HG03558 (cell line): ENCODE results near the gene CCNL2.
"Not testable (repeated sequence)": the region's sequence is repeated elsewhere in the genome, so short reads cannot be mapped to it uniquely, and the experiment has no call there.

Source experiments
- ATAC-seq: cut with Tn5 transposase; IDR thresholded peaks from one replicate; pipeline ENCODE4 v1.9.1; 2021; ENCODE audit warnings: moderate number of reproducible peaks; ENCODE audit not compliant: unreplicated experiment; ENCODE audit errors: extremely low read depth

CCNL2 gene

GRCh38 chr1:1402072-1402900, 3.2 kb upstream of the CCNL2 start:
- no peak for ATAC-seq

DNA sequence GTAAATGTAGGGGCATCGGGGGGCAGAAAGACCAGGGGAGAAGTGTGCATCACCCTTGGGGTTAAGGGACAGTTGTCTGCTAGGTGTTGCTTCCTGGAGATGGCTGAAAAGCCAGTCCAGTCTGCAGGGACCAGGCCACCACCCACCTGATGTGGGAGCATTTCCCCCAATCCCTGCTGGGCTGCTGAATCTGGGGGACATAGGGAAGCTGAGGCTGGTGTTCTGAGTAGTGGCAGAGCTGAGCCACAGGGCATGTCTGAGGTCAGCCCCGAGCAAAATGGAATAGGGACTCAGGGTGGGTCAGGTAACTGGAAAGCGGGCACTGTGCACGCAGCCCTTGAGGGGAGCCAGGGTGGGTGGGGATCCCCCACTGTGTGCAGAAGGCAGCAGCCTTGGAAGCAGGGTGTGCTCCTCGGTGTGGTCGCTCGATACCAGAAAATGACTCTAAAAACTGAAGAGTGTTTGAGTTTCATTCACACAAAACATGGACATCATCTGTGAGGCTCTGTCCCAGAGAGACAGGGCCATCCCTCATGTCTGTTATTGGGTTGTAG, 2.4 kb upstream of the CCNL2 start:
- no peak for ATAC-seq

DNA sequence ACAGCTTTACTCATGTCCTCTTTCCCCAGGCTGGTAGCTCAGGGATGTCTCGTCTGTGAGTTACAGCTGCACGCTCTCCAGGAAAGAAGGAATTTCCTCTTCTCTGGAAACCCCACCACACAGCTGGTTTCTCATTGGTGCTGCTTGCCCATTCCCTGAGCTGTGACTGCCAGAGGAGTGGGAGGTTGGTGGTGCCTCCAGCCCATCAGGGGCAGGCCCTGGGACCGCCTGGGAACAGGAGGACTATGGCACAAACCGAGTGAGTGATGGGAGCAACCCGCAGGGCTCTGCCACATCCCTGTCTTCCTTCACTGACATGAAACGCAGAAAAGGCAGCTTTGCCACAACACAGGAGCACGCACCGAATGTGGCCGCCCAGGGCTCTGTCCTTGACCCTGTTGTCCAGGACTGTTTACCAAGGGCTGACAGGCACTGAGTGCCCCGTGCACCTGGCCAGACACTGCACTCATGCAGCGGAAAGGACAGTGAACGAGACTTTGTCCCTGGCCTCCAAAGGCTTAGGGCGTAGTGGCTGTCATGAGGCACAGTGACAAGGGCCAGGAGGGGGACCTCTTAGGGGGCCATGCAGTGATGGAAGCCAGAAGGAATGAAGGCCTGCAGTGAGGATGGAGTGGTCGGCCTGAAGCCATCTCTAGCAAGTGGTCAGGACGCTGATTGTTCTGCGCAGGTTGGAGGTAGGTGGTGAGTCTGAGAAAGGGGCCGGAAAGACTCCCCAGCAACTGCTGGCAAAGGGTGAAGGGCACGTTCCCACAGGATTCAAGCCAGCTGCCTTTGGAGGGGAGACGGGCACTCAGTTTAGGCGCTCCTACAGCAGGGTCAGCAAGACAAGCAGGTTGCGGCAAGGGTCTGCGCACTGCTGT, 1.7 kb upstream of the CCNL2 start:
- ATAC-seq = no peak

DNA sequence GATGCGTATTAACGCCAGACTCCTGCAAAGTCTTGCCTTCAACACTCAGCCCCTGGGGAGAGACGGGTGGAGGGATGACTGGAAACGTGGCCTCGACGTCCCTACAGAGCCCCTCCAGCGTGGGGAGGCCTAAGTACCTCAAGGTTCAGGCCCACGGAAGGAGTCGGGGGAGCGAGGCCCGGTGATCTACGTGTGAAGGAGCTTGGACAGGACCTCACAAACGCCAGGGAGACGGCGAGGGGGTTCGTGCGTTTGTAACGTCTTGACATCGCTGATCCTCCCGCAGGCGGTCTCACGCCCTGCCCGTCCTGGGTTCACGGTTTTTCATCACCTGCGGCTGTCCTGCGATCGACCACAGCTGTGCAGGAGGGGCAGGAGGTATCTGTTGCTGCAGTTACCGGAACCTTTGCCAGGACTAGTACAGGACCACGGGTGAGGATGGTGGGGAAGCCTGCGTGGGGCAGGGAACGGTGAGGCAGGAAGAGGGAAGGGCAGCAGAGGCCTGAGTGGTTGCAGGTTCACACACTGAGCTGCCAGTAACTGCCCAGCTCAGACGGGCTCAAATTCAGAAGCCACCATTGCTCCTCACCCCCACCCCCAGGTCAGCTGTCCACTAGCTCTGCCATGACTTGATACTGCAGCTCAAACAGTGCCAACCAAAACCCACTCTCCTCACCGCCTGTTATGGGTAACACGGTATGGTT, 889 bp upstream of the CCNL2 start:
- no peak for ATAC-seq

DNA sequence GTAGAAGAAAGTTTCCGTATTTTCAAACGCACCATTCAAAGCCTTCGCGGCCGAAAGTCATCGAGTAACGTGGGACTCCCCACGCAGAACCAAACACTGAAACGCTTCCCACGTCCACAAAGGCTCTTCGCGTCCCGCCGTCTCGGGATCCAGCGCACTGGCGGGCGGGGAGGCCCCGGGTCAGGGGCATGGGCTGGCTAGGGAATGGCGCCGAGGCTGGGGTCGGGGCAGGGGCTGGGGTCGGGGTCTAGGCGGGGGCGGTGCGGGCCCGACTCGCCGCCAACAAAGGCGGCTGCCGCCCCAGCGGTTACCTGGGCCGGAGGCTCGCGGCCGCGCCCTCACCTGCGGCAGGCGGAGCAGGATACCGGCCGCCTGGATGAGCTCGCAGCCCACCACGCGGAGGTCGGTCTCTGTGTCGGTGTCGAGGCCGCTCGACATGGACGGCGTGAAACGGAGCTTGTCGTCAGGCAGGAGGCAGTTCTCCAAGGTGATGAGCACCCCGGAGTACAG, 403 bp downstream of the CCNL2 start:
- peak; percentile 10 for ATAC-seq

DNA sequence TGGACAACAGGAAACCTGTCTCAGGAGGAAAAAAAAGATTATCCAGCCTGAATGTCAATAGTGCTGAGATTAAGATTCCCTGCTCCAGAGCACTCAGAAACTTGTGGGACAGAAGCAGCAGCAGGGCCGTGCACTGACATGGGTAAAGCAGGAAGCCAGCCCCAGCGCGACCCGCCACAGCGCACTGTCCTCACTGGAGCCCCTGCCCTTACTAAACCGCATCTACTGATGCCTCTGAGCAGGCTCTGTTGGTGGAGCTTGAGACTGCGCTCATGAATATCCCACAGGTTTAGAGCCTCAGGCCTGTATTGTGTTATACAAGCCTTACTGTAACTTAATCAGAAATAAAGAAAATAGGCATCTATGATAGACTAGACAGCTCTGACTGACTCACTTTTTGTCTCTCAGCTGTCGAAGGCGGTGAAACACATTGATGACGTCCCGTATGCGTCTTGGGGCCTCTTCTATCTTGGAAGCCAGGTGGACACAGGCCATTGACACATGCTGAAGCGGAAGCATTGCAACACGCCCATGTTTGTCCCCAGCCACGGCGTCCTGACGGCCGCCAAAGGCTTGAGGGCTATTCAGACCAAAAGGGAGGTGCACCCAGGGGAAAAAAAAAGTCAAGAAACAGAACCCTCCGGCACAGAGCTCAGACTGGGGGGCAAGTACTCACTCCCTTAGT, 1.2 kb downstream of the CCNL2 start:
- no peak for ATAC-seq

- ATAC-seq = no peak
Observed at GRCh38 chr1:1395166-1395565, 4.0 kb downstream of the CCNL2 start.

DNA sequence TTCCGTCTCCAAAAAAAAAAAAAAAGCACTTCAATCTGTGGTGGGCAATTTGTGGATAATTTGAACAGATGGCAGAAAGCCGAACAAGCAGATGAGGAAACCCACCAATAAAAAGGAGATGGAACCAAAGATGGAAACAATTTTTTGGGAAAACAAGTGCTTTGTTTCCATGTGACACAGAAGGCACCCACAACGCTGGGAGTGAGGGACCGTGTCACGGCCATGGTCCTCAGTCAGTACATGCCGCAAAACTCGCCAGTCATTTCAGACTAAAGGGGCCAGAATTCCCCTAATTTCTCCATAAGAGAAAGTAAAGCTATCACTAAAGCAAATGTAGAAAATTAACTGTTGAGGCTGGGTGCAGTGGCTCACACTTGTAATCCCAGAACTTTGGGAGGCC, 5.0 kb downstream of the CCNL2 start:
- no peak for ATAC-seq

DNA sequence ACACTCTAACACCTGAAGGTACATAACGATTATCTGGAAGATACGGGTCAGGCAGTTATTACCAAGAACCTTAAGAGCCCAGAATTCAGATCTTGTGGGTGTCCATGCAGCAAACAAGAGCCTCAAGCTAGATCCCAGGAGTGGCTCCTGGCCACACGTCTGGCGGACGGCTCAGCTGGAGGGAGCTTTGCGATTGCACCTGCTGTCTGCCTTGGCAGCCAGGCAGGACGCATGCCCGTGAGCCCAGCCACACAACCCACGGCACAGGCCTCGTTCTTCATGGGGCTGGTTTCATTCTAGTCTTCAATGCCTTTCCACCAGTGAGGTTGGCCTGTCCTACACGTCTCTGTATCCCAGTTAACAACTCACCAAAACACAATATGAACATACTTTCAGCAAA, 5.7 kb downstream of the CCNL2 start:
- ATAC-seq = no peak

DNA sequence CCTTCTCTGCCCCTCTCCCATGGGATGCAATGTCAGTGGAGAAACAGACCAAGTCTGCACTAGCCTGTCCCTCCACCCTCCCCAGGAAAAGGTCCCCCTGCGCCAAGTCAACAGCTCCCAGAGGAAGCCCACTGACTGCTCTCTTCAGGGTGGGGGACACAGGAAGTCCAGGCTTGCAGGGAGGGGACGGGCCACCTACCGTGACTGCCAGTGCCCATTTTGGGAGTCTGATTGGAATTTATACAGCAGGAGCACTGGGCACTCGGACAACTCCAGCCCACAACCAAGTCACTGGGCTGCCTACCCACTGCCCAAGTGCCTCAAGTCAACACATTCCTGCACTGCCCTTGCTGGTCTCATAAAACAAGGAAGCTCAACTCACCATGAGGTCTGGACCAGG, 6.1 kb downstream of the CCNL2 start:
- ATAC-seq = no peak

DNA sequence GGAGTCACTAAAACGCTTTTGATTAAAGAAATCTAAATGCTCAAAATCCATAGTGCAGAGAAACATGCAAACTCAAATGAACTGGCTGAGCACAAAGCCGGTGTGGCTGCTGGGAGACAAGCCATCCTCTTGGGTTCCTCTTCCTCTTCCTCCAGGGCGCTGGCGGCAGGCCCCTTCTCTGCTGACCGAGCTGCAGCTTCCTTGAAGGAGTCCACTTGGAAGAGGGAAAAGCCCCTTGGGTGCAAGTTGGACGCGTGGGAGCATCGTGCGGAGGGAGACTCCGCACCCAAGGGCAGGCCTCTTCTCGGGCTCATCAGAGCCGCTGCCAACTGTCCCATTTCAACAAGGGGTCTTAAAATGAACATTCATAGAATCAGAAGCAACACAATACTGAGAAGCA, 7.9 kb downstream of the CCNL2 start:
- no peak for ATAC-seq

DNA sequence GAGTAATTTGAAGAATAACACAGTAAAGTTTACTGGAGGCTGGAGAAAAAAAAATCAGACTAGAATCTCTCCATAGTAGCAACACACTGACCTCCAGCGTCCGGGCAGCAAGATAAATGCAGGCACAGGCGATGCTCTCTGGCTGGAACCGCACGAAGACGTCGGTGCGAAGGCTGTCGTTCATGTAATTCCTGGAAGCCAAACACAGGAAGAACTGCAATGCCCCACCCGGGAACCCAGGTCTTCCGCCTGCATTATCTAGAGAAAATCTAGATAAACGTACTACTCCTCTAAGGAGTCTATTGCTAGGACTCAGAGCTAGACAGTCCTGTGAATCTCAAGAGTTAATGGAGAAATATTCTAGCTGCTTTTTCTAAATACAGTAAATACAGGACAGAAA, 8.5 kb downstream of the CCNL2 start:
- no peak for ATAC-seq

DNA sequence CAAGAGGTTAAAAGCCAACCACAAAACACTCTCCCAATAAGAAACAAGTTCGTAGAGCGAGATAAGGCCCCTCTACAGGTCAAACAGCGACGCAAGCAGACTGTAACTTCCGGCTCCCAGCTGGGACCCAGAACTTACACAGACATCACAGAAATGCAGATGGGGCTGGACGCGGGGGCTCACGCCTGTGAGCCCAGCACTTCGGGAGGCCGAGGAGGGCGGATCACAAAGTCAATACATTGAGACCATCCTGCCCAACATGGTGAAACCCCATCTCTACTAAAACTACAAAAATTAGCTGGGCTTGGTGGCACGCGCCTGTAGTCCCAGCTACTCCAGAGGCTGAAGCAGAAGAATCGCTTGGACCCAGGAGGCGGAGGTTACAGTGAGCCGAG, 11.1 kb downstream of the CCNL2 start:
- no peak for ATAC-seq

- no peak for ATAC-seq
Observed at GRCh38 chr1:1387098-1388077, 11.7 kb downstream of the CCNL2 start.

GRCh38 chr1:1385931-1386330, 13.2 kb downstream of the CCNL2 start:
- ATAC-seq = no peak

GRCh38 chr1:1385339-1385738, 13.8 kb downstream of the CCNL2 start:
- ATAC-seq = not testable (repeated sequence)

DNA sequence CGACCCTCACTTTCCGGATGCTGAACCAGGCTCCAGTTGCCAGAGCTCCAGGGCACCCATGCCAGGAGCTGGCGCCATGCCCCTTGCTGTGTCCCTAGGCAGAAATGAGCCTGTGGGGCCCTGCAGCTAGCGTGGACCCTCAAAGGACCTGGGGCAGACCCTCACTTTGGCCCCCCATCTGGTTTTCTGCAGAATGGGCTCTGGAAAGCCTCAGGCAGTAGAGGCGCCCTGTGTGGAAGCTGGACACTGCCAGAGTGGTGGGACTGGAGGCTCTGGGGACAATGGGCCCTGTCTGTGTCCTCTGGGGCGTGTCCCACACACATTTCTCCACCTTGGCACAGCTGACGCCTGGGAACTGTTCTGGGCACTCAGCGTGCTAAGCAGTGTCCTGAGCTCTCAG, 17.8 kb downstream of the CCNL2 start:
- ATAC-seq = no peak

DNA sequence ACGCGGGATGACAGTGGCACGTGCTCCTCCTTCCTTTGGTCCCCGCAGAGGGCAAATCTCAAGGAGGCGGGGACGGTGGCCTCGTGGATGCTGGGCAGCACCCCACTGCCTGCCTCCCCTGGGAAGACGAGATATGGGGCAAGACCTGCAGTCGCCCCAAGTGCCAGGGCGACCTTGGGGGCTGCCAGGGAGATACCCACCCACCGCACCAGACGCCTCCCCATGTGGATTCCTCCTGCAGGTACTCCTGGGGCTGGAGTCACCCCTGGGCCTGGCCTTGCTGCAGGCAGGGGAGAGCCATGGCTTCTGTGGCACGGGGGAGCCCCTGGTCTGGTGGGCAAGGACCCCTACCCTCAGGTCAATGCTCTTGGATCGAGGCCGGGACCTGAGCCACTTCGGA, 18.3 kb downstream of the CCNL2 start:
- no peak for ATAC-seq
